Activated naive CD8-positive, alpha-beta T cell treated with anti-CD3 and anti-CD28 coated beads for 36 hours (primary cell): ENCODE data around the gene GUCY2C. TPM values are rescaled to one million over a fixed set of nuclear protein-coding genes. Genes with fewer than 3 reads are reported as not detected.

ENCODE experiments used
- DNase-seq: peaks from one replicate; pipeline ENCODE4 v3.0.0; 2021
- H3K27ac Mint-ChIP-seq: one replicate; pipeline ENCODE4 v1.8.0; 2022; ENCODE audit warnings: mild to moderate bottlenecking, moderate library complexity, mixed read lengths
- H3K27me3 Mint-ChIP-seq: one replicate; pipeline ENCODE4 v1.8.0; 2022; ENCODE audit warnings: mild to moderate bottlenecking, mixed read lengths
- H3K36me3 Mint-ChIP-seq: one replicate; pipeline ENCODE4 v1.8.0; 2021; ENCODE audit warnings: mild to moderate bottlenecking, mixed read lengths
- H3K4me1 Mint-ChIP-seq: one replicate; pipeline ENCODE4 v1.8.0; 2021; ENCODE audit warnings: mixed read lengths
- H3K4me3 Mint-ChIP-seq: one replicate; pipeline ENCODE4 v1.8.0; 2022; ENCODE audit warnings: mild to moderate bottlenecking, moderate library complexity, mixed read lengths
- H3K9me3 Mint-ChIP-seq: one replicate; pipeline ENCODE4 v1.8.0; 2022; ENCODE audit warnings: mixed read lengths
- total RNA-seq, 2 experiments: library from RNA; stranded (reverse); gene quantifications; one replicate each; pipeline ENCODE4 v1.2.3, GENCODE V29; 2021

Gene GUCY2C
- total RNA-seq, 2 experiments from 2014 or later, result not detected

- Mint-ChIP-seq H3K36me3 (no peaks in the 10 kb centered on the region), H3K4me3 (no peak overlapping the region), H3K4me1 (peaks cover 6% of the 10 kb centered on the region), H3K9me3 (no peaks in the 10 kb centered on the region), H3K27ac (no peak overlapping the region), H3K27me3 (peaks cover 11% of the 10 kb centered on the region)
- no peak for DNase-seq
These were observed 76.5 kb downstream of the GUCY2C start for GRCh38 chr12:14619741-14620501.

- Mint-ChIP-seq H3K27ac (no peak overlapping the region), H3K36me3 (no peaks in the 10 kb centered on the region), H3K9me3 (no peaks in the 10 kb centered on the region), H3K4me3 (no peak overlapping the region), H3K4me1 (peaks cover 6% of the 10 kb centered on the region), H3K27me3 (peaks cover 11% of the 10 kb centered on the region)
- no peak for DNase-seq
These were observed 77.4 kb downstream of the GUCY2C start for GRCh38 chr12:14618983-14619382.

GRCh38 chr12:14614704-14615121 lies 81.7 kb downstream of the GUCY2C start:
- Mint-ChIP-seq H3K4me3 (no peak overlapping the region), H3K36me3 (peaks cover 5% of the 10 kb centered on the region), H3K4me1 (peaks cover 2% of the 10 kb centered on the region), H3K9me3 (peaks cover 6% of the 10 kb centered on the region), H3K27ac (no peak overlapping the region), H3K27me3 (no peaks in the 10 kb centered on the region)
- DNase-seq, result no peak

DNA sequence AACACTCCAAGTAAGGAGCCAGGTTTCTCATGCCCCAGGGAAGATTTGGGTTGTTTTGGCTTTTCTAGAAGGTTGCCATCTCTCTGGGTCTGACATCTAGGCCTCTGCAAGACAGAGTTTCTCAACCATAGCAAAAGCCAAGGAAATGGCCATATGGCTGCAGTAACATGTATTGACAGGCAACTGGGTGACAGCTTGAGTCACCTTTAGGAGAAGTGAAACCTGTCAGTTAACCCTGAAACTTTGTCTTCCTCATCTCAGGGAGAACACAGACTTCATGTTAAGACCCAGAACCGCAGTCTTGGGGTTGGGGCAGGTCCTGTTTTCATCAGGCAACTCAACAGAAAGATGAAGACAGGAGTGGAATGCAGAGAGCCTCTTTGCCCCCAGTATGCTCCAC lies 82.7 kb downstream of the GUCY2C start:
- Mint-ChIP-seq H3K9me3 (peaks cover 9% of the 10 kb centered on the region), H3K36me3 (peaks cover 5% of the 10 kb centered on the region), H3K27me3 (no peaks in the 10 kb centered on the region), H3K4me1 (no peaks in the 10 kb centered on the region), H3K27ac (no peak overlapping the region), H3K4me3 (no peak overlapping the region)
- no peak for DNase-seq

DNA sequence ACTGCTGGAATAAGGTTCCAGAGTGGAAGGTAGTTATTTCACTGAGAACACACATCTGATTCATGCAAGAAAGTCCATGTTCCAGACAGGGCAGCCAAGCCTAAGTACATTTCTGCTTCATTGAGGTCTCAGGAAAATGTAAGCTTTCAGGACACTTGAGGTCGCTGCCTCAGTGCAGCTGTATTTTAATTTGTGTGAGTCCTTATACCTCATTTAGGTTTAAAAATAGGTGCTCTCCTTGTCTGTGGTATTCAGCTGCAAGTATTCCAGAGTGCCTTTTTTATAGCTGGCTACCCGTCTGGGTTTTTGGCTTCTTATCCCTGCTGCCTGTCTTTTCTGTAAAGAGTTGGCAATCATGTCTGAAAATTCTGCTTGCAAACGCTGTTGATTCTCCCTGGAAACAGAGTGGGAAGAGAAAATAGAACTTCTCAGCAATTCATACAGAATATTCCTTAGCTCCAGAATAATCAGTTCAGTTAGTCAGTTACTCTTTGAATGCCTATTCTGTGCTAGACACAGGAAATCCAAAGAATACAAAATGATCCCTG lies 83.4 kb downstream of the GUCY2C start:
- Mint-ChIP-seq H3K27me3 (no peaks in the 10 kb centered on the region), H3K4me1 (no peaks in the 10 kb centered on the region), H3K36me3 (peaks cover 5% of the 10 kb centered on the region), H3K4me3 (no peak overlapping the region), H3K27ac (no peak overlapping the region), H3K9me3 (peaks cover 16% of the 10 kb centered on the region)
- DNase-seq, result no peak

GRCh38 chr12:14612250-14612649 lies 84.1 kb downstream of the GUCY2C start:
- Mint-ChIP-seq H3K4me1 (no peaks in the 10 kb centered on the region), H3K9me3 (peaks cover 22% of the 10 kb centered on the region)
- no peak for DNase-seq

DNA sequence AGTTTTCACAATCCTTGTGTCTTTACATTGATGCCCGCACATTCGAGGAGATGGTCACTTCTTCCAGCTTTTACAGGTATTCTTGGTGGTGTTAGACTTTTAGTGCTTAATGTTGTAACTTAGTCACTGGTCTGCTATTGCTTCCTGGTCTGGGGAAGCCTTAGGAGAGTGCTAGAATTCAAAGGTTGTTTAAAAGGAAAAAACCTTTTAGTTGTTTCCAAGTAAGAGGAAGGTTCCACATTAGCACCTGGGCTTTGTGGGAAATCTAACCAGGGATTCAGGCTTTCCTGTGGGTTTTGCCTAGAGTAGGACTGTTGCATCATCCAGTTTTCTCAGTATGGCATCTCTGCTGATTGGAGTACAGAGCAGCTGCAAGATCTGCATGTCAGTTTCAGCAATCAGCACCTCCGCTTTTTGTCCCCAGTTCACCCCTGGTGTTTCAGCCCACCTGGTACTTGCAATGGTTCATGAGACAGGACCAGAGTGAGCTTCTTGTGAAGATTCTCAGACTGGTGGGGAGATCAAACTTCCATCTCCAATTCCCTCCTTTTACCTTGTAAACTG lies 84.7 kb downstream of the GUCY2C start:
- DNase-seq, result no peak
- no peaks in the 10 kb centered on the region for H3K27me3 Mint-ChIP-seq
- H3K4me1 Mint-ChIP-seq, result no peaks in the 10 kb centered on the region
- no peak overlapping the region for H3K4me3 Mint-ChIP-seq
- H3K36me3 Mint-ChIP-seq, result peaks cover 5% of the 10 kb centered on the region
- peaks cover 26% of the 10 kb centered on the region for H3K9me3 Mint-ChIP-seq
- no peak overlapping the region for H3K27ac Mint-ChIP-seq

More at GRCh38 chr12:14612250-14612649, 84.1 kb downstream of the GUCY2C start:
- Mint-ChIP-seq H3K4me3 (no peak overlapping the region), H3K36me3 (peaks cover 5% of the 10 kb centered on the region), H3K27ac (no peak overlapping the region), H3K27me3 (no peaks in the 10 kb centered on the region)

DNA sequence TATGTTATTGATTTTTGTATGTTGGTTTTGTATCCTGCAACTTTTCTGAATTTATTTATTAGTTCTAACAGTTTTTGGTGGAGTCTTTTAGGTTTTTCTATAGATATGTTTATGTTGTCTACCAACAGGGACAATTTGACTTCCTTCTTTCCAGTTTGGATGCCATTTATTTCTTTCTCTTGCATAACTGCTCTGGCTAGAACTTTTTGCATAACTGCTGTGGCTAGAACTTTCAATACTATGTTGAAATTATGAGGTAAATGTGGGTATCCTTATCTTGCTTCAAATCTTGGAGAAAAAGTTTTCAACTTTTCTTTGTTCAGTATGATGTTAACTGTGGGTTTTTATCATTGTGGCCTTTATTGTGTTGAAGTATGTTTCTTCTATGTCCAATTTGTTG lies 88.8 kb downstream of the GUCY2C start:
- Mint-ChIP-seq H3K9me3 (peaks cover 48% of the 10 kb centered on the region), H3K27ac (no peak overlapping the region), H3K4me1 (no peaks in the 10 kb centered on the region), H3K36me3 (peaks cover 7% of the 10 kb centered on the region), H3K27me3 (peaks cover 3% of the 10 kb centered on the region), H3K4me3 (no peak overlapping the region)
- no peak for DNase-seq

GRCh38 chr12:14605401-14605989 lies 90.9 kb downstream of the GUCY2C start:
- Mint-ChIP-seq H3K36me3 (peaks cover 2% of the 10 kb centered on the region), H3K9me3 (peaks cover 44% of the 10 kb centered on the region), H3K4me1 (no peaks in the 10 kb centered on the region), H3K27me3 (peaks cover 3% of the 10 kb centered on the region), H3K4me3 (no peak overlapping the region), H3K27ac (no peak overlapping the region)
- no peak for DNase-seq

- Mint-ChIP-seq H3K4me3 (no peak overlapping the region), H3K36me3 (peaks cover 2% of the 10 kb centered on the region), H3K4me1 (no peaks in the 10 kb centered on the region), H3K9me3 (peaks cover 39% of the 10 kb centered on the region), H3K27ac (no peak overlapping the region), H3K27me3 (peaks cover 3% of the 10 kb centered on the region)
- no peak for DNase-seq
These were observed 94.5 kb downstream of the GUCY2C start for GRCh38 chr12:14601692-14602478.

DNA sequence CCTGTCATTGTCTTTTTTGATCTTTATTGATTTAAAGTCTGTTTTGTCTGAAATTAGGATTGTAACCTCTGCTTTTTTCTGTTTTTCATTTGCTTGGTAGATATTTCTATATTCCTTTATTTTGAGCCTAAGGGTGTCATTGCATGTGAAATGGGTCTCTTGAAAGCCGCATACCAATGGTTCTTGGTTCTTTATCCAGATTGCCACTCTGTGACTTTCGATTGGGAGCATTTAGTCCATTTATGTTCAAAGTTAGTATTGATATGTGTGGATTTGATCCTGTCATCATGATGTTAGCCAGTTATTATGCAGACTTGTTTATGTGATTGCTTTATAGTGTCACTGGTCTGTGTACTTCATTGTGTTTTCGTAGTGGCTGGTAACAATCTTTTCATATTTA lies 98.9 kb downstream of the GUCY2C start:
- no peak for DNase-seq
- Mint-ChIP-seq H3K4me3 (no peak overlapping the region), H3K27me3 (no peaks in the 10 kb centered on the region), H3K36me3 (no peaks in the 10 kb centered on the region), H3K27ac (no peak overlapping the region), H3K4me1 (no peaks in the 10 kb centered on the region), H3K9me3 (peaks cover 19% of the 10 kb centered on the region)

DNA sequence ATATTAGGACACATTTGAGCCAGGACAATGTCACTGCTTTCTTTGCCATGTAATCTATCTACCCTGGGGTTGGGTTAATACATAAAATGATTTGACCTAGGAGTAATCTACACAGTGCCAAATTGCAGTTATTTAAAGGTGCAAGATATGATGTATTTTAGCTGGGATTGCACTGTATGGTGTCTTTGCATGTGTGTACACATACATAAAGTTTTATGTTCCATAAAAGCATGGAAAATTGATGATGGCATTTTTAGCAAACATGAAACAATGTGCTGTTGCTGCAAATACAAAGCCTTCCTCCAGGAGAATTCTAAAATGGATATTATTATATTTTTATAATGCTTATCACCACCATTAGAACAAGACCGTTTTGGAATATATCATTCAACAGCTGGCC lies 104.7 kb downstream of the GUCY2C start:
- Mint-ChIP-seq H3K9me3 (peaks cover 3% of the 10 kb centered on the region), H3K27me3 (no peaks in the 10 kb centered on the region), H3K27ac (no peak overlapping the region), H3K4me3 (no peak overlapping the region), H3K36me3 (no peaks in the 10 kb centered on the region), H3K4me1 (no peaks in the 10 kb centered on the region)
- no peak for DNase-seq

DNA sequence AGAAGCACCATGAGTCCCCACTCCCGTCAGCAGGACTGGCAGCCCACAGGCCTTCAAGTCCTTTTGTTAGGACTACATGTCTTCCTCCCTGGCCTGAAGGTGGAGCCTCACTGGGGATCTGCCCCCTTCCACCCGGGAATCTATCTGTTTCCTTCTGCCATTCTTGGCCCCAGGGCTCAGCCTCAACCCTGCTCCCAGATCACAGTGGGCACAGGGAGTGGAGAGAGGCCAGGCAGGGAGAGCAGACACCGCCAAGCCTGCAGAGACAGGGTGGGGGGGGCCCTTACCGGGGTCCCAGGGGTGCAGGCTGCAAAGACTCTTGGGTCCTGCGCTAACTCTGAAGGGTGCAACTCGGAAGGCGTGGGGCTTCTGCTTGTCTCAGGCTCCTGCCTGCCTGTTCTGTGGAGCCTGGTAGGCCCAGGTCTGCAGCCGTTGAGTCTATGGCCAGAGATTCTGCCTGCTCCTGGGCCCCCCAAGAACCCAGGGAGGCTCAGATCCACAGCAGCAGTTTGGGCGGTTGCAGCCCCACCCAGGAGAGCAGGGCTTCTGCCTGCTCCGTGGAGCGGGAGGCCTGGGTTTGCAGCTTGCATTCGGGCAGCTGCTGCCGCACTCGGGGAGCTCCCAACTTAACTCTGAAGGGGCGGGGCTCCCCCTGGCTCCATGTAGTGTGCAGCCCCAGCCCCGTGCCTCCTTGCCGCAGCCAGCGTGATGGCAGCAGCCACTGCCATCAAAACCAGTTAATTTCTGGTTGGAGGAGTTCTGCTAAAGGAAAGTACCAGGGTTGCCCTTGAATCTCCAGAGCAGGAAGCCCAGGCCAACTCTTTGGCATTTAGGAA lies 107.0 kb downstream of the GUCY2C start:
- H3K9me3 Mint-ChIP-seq, result no peaks in the 10 kb centered on the region
- no peak for DNase-seq
- no peaks in the 10 kb centered on the region for H3K27me3 Mint-ChIP-seq
- no peaks in the 10 kb centered on the region for H3K36me3 Mint-ChIP-seq
- no peaks in the 10 kb centered on the region for H3K4me1 Mint-ChIP-seq
- no peak overlapping the region for H3K27ac Mint-ChIP-seq
- H3K4me3 Mint-ChIP-seq, result no peak overlapping the region

GRCh38 chr12:14588571-14588970 lies 107.8 kb downstream of the GUCY2C start:
- DNase-seq, result no peak
- Mint-ChIP-seq H3K36me3 (no peaks in the 10 kb centered on the region), H3K9me3 (no peaks in the 10 kb centered on the region), H3K27ac (no peak overlapping the region), H3K27me3 (no peaks in the 10 kb centered on the region), H3K4me3 (no peak overlapping the region), H3K4me1 (no peaks in the 10 kb centered on the region)
